Measurements from ENCODE around the gene PIGH.

Gene PIGH

DNA sequence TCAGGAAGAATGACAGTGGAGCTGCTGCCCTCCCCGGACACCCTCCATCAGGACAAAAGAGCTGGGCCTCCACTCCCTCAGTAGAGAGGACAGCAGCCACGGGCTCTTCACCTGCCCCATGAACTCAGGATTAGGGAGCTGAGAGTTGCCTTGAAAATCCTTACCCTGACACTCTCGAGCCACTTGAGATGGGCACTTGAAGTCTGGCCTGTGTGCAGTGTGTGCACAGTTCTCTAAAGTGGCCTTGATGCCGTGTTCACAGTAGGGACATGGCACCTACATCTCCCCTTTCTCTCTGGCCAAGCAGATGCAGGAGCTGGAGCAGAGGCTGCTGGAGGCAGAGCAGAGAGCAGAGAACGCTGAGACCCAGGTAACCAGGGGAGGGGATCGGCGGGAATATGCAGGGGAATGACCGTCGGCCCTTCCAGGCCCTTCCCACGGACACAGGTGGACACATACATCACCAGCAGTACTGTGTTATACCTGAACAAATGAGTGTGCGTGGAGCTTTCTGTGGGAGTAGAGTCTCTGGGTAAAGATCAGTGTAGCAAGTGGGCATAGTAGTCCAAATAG, 44.5 kb downstream of the PIGH start:
- TF ChIP-seq, protein P1, sequence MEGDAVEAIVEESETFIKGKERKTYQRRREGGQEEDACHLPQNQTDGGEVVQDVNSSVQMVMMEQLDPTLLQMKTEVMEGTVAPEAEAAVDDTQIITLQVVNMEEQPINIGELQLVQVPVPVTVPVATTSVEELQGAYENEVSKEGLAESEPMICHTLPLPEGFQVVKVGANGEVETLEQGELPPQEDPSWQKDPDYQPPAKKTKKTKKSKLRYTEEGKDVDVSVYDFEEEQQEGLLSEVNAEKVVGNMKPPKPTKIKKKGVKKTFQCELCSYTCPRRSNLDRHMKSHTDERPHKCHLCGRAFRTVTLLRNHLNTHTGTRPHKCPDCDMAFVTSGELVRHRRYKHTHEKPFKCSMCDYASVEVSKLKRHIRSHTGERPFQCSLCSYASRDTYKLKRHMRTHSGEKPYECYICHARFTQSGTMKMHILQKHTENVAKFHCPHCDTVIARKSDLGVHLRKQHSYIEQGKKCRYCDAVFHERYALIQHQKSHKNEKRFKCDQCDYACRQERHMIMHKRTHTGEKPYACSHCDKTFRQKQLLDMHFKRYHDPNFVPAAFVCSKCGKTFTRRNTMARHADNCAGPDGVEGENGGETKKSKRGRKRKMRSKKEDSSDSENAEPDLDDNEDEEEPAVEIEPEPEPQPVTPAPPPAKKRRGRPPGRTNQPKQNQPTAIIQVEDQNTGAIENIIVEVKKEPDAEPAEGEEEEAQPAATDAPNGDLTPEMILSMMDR (IDR thresholded peaks at IDR 0.05; ENCODE audit: low read depth, low read length, missing control alignments): no peak
- no peak for DNase-seq
- Histone ChIP-seq H3K36me3 (replicated peaks) (no peaks in the 10 kb centered on the region), H3K4me3 (ENCODE audit: low read depth, low read length) (no peak overlapping the region), H3K27ac (no peak overlapping the region), H3K27me3 (replicated peaks) (no peaks in the 10 kb centered on the region)
- in situ Hi-C loops (cut with HindIII; ENCODE audit: low pct_ligation_motif_present, low sequenced_read_pairs): no loop called here

DNA sequence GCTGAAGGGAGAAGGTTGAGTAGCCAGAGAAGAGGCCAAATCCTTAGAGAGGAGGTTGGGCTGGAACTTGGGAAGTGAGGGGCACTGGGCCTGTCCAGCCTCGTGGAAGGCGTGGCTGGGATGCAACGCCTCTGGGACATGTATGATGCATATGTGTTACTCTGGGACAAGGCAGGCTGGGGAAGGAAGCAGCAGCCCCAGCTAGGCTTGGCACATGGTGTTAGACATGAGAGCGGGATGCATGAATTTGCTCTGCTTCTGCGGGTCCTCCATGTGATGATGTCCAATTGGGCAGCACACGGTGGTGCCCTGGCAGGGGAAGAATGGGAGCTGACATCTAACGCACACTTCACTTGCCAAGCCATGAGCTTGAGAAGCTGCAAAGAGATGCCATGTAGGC, 45.7 kb downstream of the PIGH start:
- H3K4me3 ChIP-seq (ENCODE audit: low read depth, low read length): no peak overlapping the region
- DNase-seq: no peak
- no peaks in the 10 kb centered on the region for H3K27me3 ChIP-seq (replicated peaks)
- no peak overlapping the region for H3K27ac ChIP-seq
- in situ Hi-C loops (cut with HindIII; ENCODE audit: low pct_ligation_motif_present, low sequenced_read_pairs): no loop called here
- no peaks in the 10 kb centered on the region for H3K36me3 ChIP-seq (replicated peaks)
- TF ChIP-seq, protein P1 (IDR thresholded peaks at IDR 0.05; ENCODE audit: low read depth, low read length, missing control alignments): no peak

DNA sequence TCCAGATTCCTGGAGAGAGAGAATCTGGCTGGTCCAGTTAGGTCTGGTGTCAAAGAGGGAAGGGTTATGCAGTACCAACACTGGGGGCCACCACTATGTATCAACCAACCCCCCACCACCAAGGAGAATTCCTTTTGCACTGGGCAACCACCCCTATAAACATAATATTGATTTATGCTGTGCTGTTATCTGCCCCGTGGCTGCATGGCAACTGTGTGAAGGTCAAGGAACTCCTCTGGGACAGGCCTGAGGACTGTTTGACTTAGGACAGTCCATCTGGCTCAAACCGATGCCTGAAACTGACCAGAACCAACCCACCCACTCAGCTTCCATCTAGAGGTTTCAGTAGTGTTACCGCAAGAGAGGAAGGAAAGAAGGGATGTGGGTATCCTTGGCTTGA, 46.5 kb downstream of the PIGH start:
- in situ Hi-C loops (cut with HindIII; ENCODE audit: low pct_ligation_motif_present, low sequenced_read_pairs): no loop called here
- H3K27me3 ChIP-seq (replicated peaks): no peaks in the 10 kb centered on the region
- no peak overlapping the region for H3K27ac ChIP-seq
- TF ChIP-seq, protein P1 (IDR thresholded peaks at IDR 0.05; ENCODE audit: low read depth, low read length, missing control alignments): no peak
- no peaks in the 10 kb centered on the region for H3K36me3 ChIP-seq (replicated peaks)
- H3K4me3 ChIP-seq (ENCODE audit: low read depth, low read length): no peak overlapping the region
- no peak for DNase-seq

DNA sequence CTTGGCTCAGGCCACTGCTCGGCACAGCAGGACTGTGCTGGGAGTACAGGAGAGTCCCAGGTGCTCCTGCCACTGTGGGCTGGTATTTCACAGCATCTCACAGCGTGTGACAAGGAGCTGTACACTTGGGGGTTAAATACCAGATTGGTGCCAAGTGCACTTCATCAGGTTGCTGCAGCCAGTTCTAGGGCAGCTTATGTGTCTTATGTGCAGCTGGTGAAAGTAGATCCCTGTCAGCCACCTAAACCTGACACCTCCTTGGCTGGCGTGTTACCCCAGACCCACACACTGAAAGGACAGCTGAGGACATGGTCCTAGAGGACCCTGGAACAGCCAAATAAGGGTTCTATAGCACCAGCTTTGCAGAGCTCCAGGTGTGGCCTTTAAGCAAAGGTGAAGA, 48.1 kb downstream of the PIGH start:
- in situ Hi-C loops (cut with HindIII; ENCODE audit: low pct_ligation_motif_present, low sequenced_read_pairs): no loop called here
- no peaks in the 10 kb centered on the region for H3K27me3 ChIP-seq (replicated peaks)
- TF ChIP-seq, protein P1 (IDR thresholded peaks at IDR 0.05; ENCODE audit: low read depth, low read length, missing control alignments): no peak
- no peak for DNase-seq
- H3K27ac ChIP-seq: no peak overlapping the region
- H3K36me3 ChIP-seq (replicated peaks): no peaks in the 10 kb centered on the region
- H3K4me3 ChIP-seq (ENCODE audit: low read depth, low read length): no peak overlapping the region

DNA sequence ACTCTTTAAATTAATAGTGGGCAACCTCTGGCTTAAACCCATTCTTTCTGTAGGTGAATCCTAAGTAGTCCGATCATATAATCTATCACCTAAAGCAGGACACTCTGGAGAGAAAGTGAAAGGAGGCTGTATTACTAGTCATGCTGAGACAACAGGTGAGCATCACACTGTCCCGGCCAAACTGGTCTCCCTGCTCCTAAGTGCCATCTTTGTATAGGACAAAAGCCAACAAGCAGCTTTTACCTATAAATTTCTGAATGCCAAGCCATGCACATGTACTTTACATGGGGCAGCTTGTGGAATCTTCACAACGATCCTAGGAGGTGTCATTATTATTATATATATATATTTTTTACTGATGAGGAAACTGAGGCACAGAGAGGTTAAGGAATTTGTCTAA, 48.9 kb downstream of the PIGH start:
- TF ChIP-seq, protein P1 (IDR thresholded peaks at IDR 0.05; ENCODE audit: low read depth, low read length, missing control alignments): no peak
- DNase-seq: no peak
- H3K27me3 ChIP-seq (replicated peaks): no peaks in the 10 kb centered on the region
- H3K4me3 ChIP-seq (ENCODE audit: low read depth, low read length): no peak overlapping the region
- H3K36me3 ChIP-seq (replicated peaks): no peaks in the 10 kb centered on the region
- in situ Hi-C loops (cut with HindIII; ENCODE audit: low pct_ligation_motif_present, low sequenced_read_pairs): no loop called here
- H3K27ac ChIP-seq: no peak overlapping the region

DNA sequence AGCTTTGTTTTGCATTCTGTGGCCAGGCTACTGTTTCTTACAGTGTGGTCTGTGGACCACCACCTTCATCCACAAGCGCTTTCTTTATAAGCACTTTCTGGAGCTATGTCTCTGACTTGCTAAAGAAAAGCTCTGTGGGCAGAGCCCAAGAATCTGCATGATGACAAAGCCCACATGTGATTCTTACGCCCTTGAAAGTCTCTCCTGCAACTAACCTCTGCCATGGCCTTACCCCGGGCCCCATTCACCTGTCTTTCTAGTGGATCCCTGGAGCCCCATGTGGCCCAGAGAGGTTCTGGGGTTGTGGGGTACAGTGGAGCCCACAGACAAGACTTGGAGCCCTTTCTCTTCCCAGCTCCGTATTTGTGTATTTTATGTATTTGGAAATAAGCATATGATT, 50.3 kb downstream of the PIGH start:
- no peak overlapping the region for H3K4me3 ChIP-seq (ENCODE audit: low read depth, low read length)
- TF ChIP-seq, protein P1 (IDR thresholded peaks at IDR 0.05; ENCODE audit: low read depth, low read length, missing control alignments): no peak
- no peak for DNase-seq
- H3K27me3 ChIP-seq (replicated peaks): no peaks in the 10 kb centered on the region
- H3K27ac ChIP-seq: no peak overlapping the region
- in situ Hi-C loops (cut with HindIII; ENCODE audit: low pct_ligation_motif_present, low sequenced_read_pairs): no loop called here
- H3K36me3 ChIP-seq (replicated peaks): no peaks in the 10 kb centered on the region

Measured in brain microvascular endothelial cell (primary cell).